ENCODE results near the gene SARS1. TPM values are rescaled to one million over a fixed set of nuclear protein-coding genes. Genes with fewer than 3 reads are reported as not detected.

Gene SARS1
- total RNA-seq, 4 donors from 2014 or later = 85.8 to 150 (median 134) TPM

DNA sequence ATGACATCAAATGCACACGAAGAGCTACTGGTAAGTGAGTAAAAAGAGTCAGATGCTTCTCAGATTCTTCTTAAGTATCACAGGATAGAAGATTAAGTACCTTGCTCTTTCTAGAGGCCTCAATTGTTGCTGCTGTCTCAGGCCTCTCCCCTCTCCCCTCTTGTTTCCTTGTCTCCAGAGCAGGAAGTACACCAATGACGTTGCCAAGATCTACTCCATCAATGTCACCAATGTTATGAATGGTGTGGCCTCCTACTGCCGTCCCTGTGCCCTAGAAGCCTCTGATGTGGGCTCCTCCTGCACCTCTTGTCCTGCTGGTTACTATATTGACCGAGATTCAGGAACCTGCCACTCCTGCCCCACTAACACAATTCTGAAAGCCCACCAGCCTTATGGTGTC, 21.3 kb upstream of the SARS1 start:
- no peak for TF ChIP-seq POLR2A (IDR thresholded peaks at IDR 0.05)
- TF ChIP-seq, protein P1, sequence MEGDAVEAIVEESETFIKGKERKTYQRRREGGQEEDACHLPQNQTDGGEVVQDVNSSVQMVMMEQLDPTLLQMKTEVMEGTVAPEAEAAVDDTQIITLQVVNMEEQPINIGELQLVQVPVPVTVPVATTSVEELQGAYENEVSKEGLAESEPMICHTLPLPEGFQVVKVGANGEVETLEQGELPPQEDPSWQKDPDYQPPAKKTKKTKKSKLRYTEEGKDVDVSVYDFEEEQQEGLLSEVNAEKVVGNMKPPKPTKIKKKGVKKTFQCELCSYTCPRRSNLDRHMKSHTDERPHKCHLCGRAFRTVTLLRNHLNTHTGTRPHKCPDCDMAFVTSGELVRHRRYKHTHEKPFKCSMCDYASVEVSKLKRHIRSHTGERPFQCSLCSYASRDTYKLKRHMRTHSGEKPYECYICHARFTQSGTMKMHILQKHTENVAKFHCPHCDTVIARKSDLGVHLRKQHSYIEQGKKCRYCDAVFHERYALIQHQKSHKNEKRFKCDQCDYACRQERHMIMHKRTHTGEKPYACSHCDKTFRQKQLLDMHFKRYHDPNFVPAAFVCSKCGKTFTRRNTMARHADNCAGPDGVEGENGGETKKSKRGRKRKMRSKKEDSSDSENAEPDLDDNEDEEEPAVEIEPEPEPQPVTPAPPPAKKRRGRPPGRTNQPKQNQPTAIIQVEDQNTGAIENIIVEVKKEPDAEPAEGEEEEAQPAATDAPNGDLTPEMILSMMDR (IDR thresholded peaks at IDR 0.05) = no peak
- intact Hi-C loops (cut with DNase I) = no loop called here
- no peak overlapping the region for H3K27ac ChIP-seq
- 54 to 63% methylated on average over 4 of the region's 4 CpGs for WGBS, 2 donors
- no peak overlapping the region for H3K4me3 ChIP-seq
- no peaks in the 10 kb centered on the region for H3K9me3 ChIP-seq
- H3K36me3 ChIP-seq = no peaks in the 10 kb centered on the region
- H3K4me1 ChIP-seq = peaks cover 3 to 11% (median 5%) of the 10 kb centered on the region in 3 donors
- DNase-seq = no peak
- H3K27me3 ChIP-seq = no peaks in the 10 kb centered on the region

DNA sequence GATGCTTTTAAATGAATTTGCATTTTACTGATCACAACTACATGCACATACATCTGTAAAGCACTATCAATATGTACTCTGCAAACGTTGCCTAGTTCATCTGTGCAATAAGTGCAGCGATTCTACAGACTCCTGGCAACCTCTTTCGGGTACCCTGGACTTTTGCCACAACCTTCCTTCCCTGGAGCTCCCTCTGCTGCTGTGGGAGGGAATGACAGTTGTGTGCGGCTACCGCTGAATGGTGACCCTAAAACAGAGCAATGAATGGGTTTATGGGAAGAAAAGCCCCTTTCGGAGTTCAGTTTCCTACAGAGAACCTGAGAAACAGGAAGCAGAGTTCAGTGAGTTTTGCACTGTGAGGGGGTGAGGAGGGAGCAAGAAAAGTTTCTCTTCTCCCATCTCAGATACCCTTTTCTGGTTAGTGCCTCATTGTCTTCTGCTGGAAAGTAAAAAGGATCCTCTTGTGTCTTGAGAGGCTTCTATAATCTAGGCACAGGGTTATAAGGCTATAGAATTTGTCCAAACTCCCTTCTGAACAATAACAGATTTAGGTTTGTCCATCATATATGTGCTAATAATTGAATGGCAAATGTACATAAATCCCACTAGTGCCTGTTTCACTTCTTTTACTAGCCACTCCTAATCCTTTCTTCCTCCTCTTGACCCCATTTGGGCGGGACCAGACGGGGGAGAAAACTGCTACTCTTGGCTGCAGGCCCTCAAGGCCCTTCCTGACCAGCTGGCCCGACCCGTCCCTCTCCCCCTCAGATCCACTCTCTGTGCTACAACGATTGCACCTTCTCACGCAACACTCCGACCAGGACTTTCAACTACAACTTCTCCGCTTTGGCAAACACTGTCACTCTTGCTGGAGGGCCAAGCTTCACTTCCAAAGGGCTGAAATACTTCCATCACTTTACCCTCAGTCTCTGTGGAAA, 19.8 kb upstream of the SARS1 start:
- no peaks in the 10 kb centered on the region for H3K27me3 ChIP-seq
- H3K9me3 ChIP-seq = no peaks in the 10 kb centered on the region
- H3K27ac ChIP-seq = no peak overlapping the region
- intact Hi-C loops (cut with DNase I) = no loop called here
- H3K4me1 ChIP-seq = peaks cover 16 to 20% (median 16%) of the 10 kb centered on the region in 3 donors
- no peak overlapping the region for H3K4me3 ChIP-seq
- no peaks in the 10 kb centered on the region for H3K36me3 ChIP-seq
- WGBS, 2 donors = 47 to 48% methylated on average over 13 to 14 of the region's 14 CpGs
- no peak for DNase-seq
- TF ChIP-seq POLR2A (IDR thresholded peaks at IDR 0.05) = no peak
- TF ChIP-seq, protein P1 (IDR thresholded peaks at IDR 0.05) = peak in 5 of 6 experiments; percentile 31 to 74 (median 69)

DNA sequence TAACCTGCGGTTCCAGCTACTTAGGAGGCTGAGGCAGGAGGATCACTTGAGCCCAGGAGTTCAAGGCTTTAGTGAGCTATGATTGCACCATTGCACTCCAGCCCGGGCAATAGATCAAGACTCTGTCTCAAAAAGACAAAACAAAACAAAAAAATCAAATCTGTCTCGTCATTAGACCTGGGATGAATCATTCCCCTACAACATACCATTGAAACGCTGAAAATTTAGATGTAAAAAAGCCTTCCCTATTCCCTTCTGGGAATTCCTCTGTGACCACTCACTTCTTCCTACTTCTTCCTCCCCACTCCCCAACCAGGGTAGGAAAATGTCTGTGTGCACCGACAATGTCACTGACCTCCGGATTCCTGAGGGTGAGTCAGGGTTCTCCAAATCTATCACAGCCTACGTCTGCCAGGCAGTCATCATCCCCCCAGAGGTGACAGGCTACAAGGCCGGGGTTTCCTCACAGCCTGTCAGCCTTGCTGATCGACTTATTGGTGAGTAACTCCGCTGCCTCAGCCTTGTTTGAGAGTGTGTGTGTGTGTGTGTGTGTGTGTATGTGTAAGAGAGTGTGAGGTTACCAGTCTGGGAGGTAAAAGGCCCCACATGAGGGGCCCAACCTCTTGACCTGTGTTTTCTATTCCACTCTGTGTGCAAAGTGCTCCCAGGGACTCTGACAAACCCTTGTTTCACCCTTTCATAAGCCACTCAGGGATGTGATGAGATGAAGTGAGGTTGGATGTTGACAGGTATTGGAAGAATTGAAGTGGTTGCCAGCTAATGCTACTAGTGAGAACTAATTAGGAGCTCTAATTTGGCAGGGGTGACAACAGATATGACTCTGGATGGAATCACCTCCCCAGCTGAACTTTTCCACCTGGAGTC, 16.3 kb upstream of the SARS1 start:
- H3K9me3 ChIP-seq = no peaks in the 10 kb centered on the region
- no peak for TF ChIP-seq POLR2A (IDR thresholded peaks at IDR 0.05)
- TF ChIP-seq, protein P1 (IDR thresholded peaks at IDR 0.05) = no peak
- peaks cover 16 to 33% (median 21%) of the 10 kb centered on the region in 3 donors for H3K4me1 ChIP-seq
- intact Hi-C loops (cut with DNase I) = no loop called here
- DNase-seq = no peak
- H3K4me3 ChIP-seq = no peak overlapping the region
- H3K27me3 ChIP-seq = no peaks in the 10 kb centered on the region
- H3K36me3 ChIP-seq = no peaks in the 10 kb centered on the region
- peak overlapping the region; percentile 61 to 79 (median 72) for H3K27ac ChIP-seq
- 21 to 25% methylated on average over 8 to 10 of the region's 10 CpGs for WGBS, 2 donors

DNA sequence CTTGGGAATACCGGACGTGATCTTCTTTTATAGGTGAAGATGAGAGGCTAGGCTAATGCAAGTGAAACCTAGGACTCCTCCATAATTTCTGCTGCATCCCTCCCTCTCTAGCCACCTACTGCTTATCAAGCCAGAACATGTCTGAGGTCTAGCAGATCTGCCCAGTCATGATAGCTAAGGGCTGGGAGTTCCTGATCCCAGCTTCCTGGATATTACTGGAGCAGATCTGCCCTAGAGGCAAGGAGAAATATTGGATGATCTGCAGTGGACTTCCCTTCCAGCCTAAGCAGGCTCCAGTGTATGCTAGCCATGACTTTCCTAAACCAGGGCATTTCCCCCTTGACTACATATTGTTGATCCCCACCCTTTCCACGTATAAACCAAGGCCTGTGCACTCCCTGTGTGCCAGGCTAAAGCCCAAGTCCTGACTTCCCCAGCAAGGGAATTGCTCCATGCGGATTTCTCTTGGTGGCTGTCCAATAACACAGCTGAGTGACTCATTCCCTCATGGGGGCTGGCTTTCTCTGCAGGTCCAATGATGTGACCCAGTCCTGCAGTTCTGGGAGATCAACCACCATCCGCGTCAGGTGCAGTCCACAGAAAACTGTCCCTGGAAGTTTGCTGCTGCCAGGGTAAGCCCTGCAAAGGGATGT, 15.5 kb upstream of the SARS1 start:
- Histone ChIP-seq H3K4me3 (no peak overlapping the region), H3K27ac (peak overlapping the region; percentile 61 to 79 (median 72)), H3K36me3 (no peaks in the 10 kb centered on the region), H3K27me3 (no peaks in the 10 kb centered on the region), H3K4me1 (peaks cover 16 to 33% (median 21%) of the 10 kb centered on the region in 3 donors), H3K9me3 (no peaks in the 10 kb centered on the region)
- TF ChIP-seq, protein P1 (IDR thresholded peaks at IDR 0.05) = peak in 1 of 6 experiments; percentile 15
- TF ChIP-seq POLR2A (IDR thresholded peaks at IDR 0.05) = no peak
- WGBS, 2 donors = 38 to 78% methylated on average over 2 to 5 of the region's 6 CpGs
- no peak for DNase-seq
- intact Hi-C loops (cut with DNase I) = no loop called here

Measured in esophagus squamous epithelium (tissue), 5 donors.